SK-N-SH (cell line): ENCODE measurements around the gene RNF130. TPM values are rescaled to one million over a fixed set of nuclear protein-coding genes. Genes with fewer than 3 reads are reported as not detected.

Experiments
- CTCF ChIA-PET: fragments of 300-600, 350-600 bp; formaldehyde crosslinking; extraction: SDS; loops from one replicate; lab custom pipeline; 2021; lab: Yijun Ruan, JAX
- POLR2A ChIA-PET: fragments of 350-600 bp; sonication (Branson Sonifier 250); formaldehyde crosslinking; extraction: SDS; loops from one replicate; lab custom pipeline; 2020; ENCODE audit warnings: antibody characterized with exemption, inconsistent platforms; lab: Yijun Ruan, JAX
- DNase-seq: peaks from one replicate; pipeline ENCODE4 v3.0.0; 2012
- H2AFZ ChIP-seq: fragments of 200-600 bp; sonication (generic); 2 replicates; pipeline ENCODE4 v1.8.1; 2016; ENCODE audit warnings: antibody characterized with exemption, mild to moderate bottlenecking, low read depth
- H3F3A ChIP-seq: fragments of 200-600 bp; sonication (generic); replicated peaks from 2 replicates; pipeline ENCODE3; 2016; ENCODE audit warnings: antibody characterized with exemption, mild to moderate bottlenecking; ENCODE audit not compliant: insufficient read depth
- H3K27ac ChIP-seq, 2 experiments: fragments of 200-500 bp in 1 of 2; fragments of 200-600 bp in 1 of 2; sonication (Bioruptor generic) in 1 of 2; sonication (generic), shearing (Covaris generic) in 1 of 2; 2 replicates each; pipeline versions ENCODE4 v1.5.1 to v1.6.1; 2014 to 2016; ENCODE audit warnings: low read depth in 2 of 2, inconsistent platforms in 1 of 2, low read length in 1 of 2, mild to moderate bottlenecking in 1 of 2, mixed read lengths in 1 of 2
- H3K27me3 ChIP-seq: fragments of 200-600 bp; sonication (generic), shearing (Covaris generic); 2 replicates; pipeline ENCODE4 v1.6.1; 2016; ENCODE audit warnings: mixed run types; ENCODE audit not compliant: insufficient read depth
- H3K36me3 ChIP-seq, 2 experiments: fragments of 200-500 bp in 1 of 2; fragments of 200-600 bp in 1 of 2; sonication (Bioruptor generic) in 1 of 2; sonication (generic) in 1 of 2; replicated peaks in 1 of 2; 2 replicates each; pipeline versions ENCODE3 to v1.5.1; 2014 to 2016; ENCODE audit warnings: low read length in 1 of 2, mild to moderate bottlenecking in 1 of 2; ENCODE audit not compliant: insufficient read depth in 2 of 2, control insufficient read depth in 1 of 2
- H3K4me1 ChIP-seq, 2 experiments: fragments of 200-500 bp in 1 of 2; fragments of 200-600 bp in 1 of 2; sonication (Bioruptor generic) in 1 of 2; sonication (generic), shearing (Covaris generic) in 1 of 2; 2 replicates each; pipeline versions ENCODE4 v1.5.1 to v1.6.1; 2014 to 2016; ENCODE audit warnings: low read depth in 1 of 2, low read length in 1 of 2, mixed run types in 1 of 2; ENCODE audit not compliant: insufficient read depth in 2 of 2, control insufficient read depth in 1 of 2
- H3K4me2 ChIP-seq: fragments of 200-600 bp; sonication (generic), shearing (Covaris generic); 2 replicates; pipeline ENCODE4 v1.6.1; 2017; ENCODE audit warnings: mixed run types
- H3K4me3 ChIP-seq, 2 experiments: fragments of 200-500 bp in 1 of 2; fragments of 200-600 bp in 1 of 2; sonication (Bioruptor generic) in 1 of 2; sonication (generic), shearing (Covaris generic) in 1 of 2; 2 replicates each; pipeline versions ENCODE4 v1.5.1 to v1.8.1; 2014 to 2016; ENCODE audit warnings: low read depth in 2 of 2, inconsistent platforms in 1 of 2, low read length in 1 of 2, mild to moderate bottlenecking in 1 of 2, mixed read lengths in 1 of 2, moderate library complexity in 1 of 2
- H3K79me2 ChIP-seq: fragments of 200-600 bp; sonication (generic); 2 replicates; pipeline ENCODE4 v1.8.1; 2017; ENCODE audit warnings: mild to moderate bottlenecking; ENCODE audit not compliant: insufficient read depth
- H3K9ac ChIP-seq: fragments of 200-600 bp; sonication (generic); 2 replicates; pipeline ENCODE4 v1.6.1; 2017; ENCODE audit warnings: mixed run types
- H3K9me2 ChIP-seq: fragments of 200-600 bp; sonication (generic); 2 replicates; pipeline ENCODE4 v1.6.1; 2017; ENCODE audit warnings: mixed run types
- H3K9me3 ChIP-seq: fragments of 200-600 bp; sonication (generic); 2 replicates; pipeline ENCODE4 v1.6.1; 2017; ENCODE audit warnings: mixed run types, mild to moderate bottlenecking, moderate library complexity
- H4K20me1 ChIP-seq: fragments of 200-600 bp; sonication (generic); 2 replicates; pipeline ENCODE4 v1.6.1; 2017; ENCODE audit warnings: mild to moderate bottlenecking, mixed run types; ENCODE audit not compliant: insufficient read depth
- CTCF ChIP-seq: fragments of 200-600 bp; sonication (generic); IDR thresholded peaks from 2 replicates; pipeline ENCODE4 v1.6.1; 2017; ENCODE audit warnings: antibody characterized with exemption, mild to moderate bottlenecking, moderate library complexity
- FOSL2 ChIP-seq: IDR thresholded peaks from 2 replicates; pipeline ENCODE4 v1.4.0; 2012; ENCODE audit warnings: low read depth, mild to moderate bottlenecking, moderate library complexity, borderline replicate concordance
- IRF3 ChIP-seq: fragments of 150-350 bp; IDR thresholded peaks from 2 replicates; pipeline ENCODE4 v1.6.1; 2016; ENCODE audit warnings: mild to moderate bottlenecking, low read depth, low read length
- MAX ChIP-seq: IDR thresholded peaks from 2 replicates; pipeline ENCODE4 v1.4.0; 2012; ENCODE audit warnings: low read depth
- NRF1 ChIP-seq: IDR thresholded peaks from 2 replicates; pipeline ENCODE4 v1.6.1; 2012; ENCODE audit warnings: low read depth, mild to moderate bottlenecking, low read length
- REST ChIP-seq: IDR thresholded peaks from 2 replicates; pipeline ENCODE4 v1.6.1; 2012; ENCODE audit warnings: mild to moderate bottlenecking, low read depth, low read length, moderate library complexity
- RXRA ChIP-seq: IDR thresholded peaks from 2 replicates; pipeline ENCODE4 v1.4.0; 2012; ENCODE audit warnings: low read depth, mild to moderate bottlenecking, borderline replicate concordance
- YY1 ChIP-seq: IDR thresholded peaks from 2 replicates; pipeline ENCODE4 v1.4.0; 2012; ENCODE audit warnings: low read depth, mild to moderate bottlenecking
- WGBS: methylation state at CpG from one replicate; pipeline ENCODE4 v1.1.6; 2017; ENCODE audit warnings: low lambda C conversion rate; 5-methylcytosine and 5-hydroxymethylcytosine counted together
- polyA plus RNA-seq, 3 experiments: library from polyadenylated mRNA; depleted of rRNA; stranded (reverse); fragments of >200 nt; gene quantifications; 2 replicates each; pipeline ENCODE4 v1.2.3, GENCODE V29; 2012

The RNF130 gene
- polyA plus RNA-seq, 1 of the 3 experiments (the other 2 are of a cell fraction): 41.4 TPM

GRCh38 chr5:180007582-180007981 lies 64.0 kb downstream of the RNF130 start:
- no peaks in the 10 kb centered on the region for H3K9me3 ChIP-seq
- H3K9ac ChIP-seq: no peak overlapping the region
- H3K9me2 ChIP-seq: no peaks in the 10 kb centered on the region
- no peaks in the 10 kb centered on the region for H3F3A ChIP-seq
- peaks cover 0 to 7% of the 10 kb centered on the region in 2 experiments; a peak in 1 of 4 replicates for H3K4me1 ChIP-seq
- H3K27ac ChIP-seq: no peak overlapping the region; a peak in 1 of 4 replicates
- CTCF ChIA-PET: interaction anchor here (0.8 kb wide), 1 partner anchor 32 kb away, joined by 3 read pairs; no protein-coding TSS in a partner anchor
- TF ChIP-seq REST (no peak), FOSL2 (no peak), NRF1 (no peak)
- POLR2A ChIA-PET: no interaction called here
- 90% methylated on average over 8 of the region's 8 CpGs for WGBS
- peaks cover 9% of the 10 kb centered on the region in 2 experiments for H3K36me3 ChIP-seq
- H3K4me3 ChIP-seq: no peak overlapping the region
- no peak overlapping the region for H2AFZ ChIP-seq
- no peak overlapping the region for H3K4me2 ChIP-seq
- peak; percentile 30 for DNase-seq
- no peaks in the 10 kb centered on the region for H3K79me2 ChIP-seq
- H4K20me1 ChIP-seq: no peaks in the 10 kb centered on the region
- H3K27me3 ChIP-seq: no peaks in the 10 kb centered on the region

GRCh38 chr5:180006141-180006540 lies 65.4 kb downstream of the RNF130 start:
- TF ChIP-seq IRF3 (no peak), RXRA (no peak), MAX (no peak), FOSL2 (no peak), YY1 (no peak), CTCF (no peak)
- no peak overlapping the region for H3K9ac ChIP-seq
- no peaks in the 10 kb centered on the region for H3K9me3 ChIP-seq
- peaks cover 0 to 9% of the 10 kb centered on the region in 2 experiments for H3K36me3 ChIP-seq
- ChIA-PET POLR2A (no interaction called here), CTCF (interaction anchor here (1.3 kb wide), 1 partner anchor 23 kb away, joined by 4 read pairs; no protein-coding TSS in a partner anchor)
- no peak overlapping the region for H3K4me3 ChIP-seq
- H3K4me1 ChIP-seq: peaks cover 0 to 7% of the 10 kb centered on the region in 2 experiments; a peak in 1 of 4 replicates
- no peaks in the 10 kb centered on the region for H4K20me1 ChIP-seq
- no peak overlapping the region for H3K4me2 ChIP-seq
- no peaks in the 10 kb centered on the region for H3K79me2 ChIP-seq
- no peak overlapping the region for H3K27ac ChIP-seq
- H3K9me2 ChIP-seq: no peaks in the 10 kb centered on the region
- no peaks in the 10 kb centered on the region for H3K27me3 ChIP-seq
- H3F3A ChIP-seq: no peaks in the 10 kb centered on the region
- DNase-seq: no peak
- no peak overlapping the region for H2AFZ ChIP-seq
